ENCODE results near the gene CD38. TPM values are rescaled to one million over a fixed set of nuclear protein-coding genes. Genes with fewer than 3 reads are reported as not detected.

CD38 gene
- total RNA-seq, 1 donor from 2014 or later, result 87.1 TPM

DNA sequence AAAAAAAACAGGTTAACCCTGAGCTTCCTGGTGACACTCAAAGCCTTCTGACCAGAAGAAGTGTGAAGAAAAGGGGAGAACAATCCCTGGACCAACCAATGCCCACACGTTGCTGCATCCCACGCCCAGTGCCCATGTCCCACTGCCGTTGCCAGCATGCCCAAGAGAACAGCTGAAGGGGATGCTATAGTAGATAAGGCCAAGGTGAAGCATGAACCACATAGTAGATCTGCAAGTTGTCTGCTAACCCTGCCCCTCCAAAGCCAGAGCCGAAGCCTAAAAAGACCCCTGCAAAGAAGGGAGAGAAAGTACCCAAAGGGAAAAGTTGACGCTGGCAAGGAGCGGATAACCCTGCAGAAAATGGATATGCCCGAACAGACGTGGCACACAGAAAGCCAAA, 11.3 kb upstream of the CD38 start:
- Mint-ChIP-seq H3K27me3 (ENCODE audit: low read depth) (no peaks in the 10 kb centered on the region), H3K4me3 (ENCODE audit: low read depth) (peak overlapping the region; percentile 41), H3K4me1 (ENCODE audit: low read depth) (peaks cover 70% of the 10 kb centered on the region), H3K36me3 (ENCODE audit: low read depth) (peaks cover 15% of the 10 kb centered on the region), H3K9me3 (peaks cover 5% of the 10 kb centered on the region), H3K27ac (peak overlapping the region; percentile 83)
- DNase-seq (ENCODE audit: low spot score), result no peak
- intact Hi-C loops (cut with micrococcal nuclease), result loop anchor here (1.0 to 2.0 kb wide), 2 partner anchors 11 to 14 kb away; no protein-coding TSS in a partner anchor

GRCh38 chr4:15769202-15769601, 8.9 kb upstream of the CD38 start:
- Mint-ChIP-seq H3K4me1 (ENCODE audit: low read depth) (peaks cover 82% of the 10 kb centered on the region), H3K4me3 (ENCODE audit: low read depth) (no peak overlapping the region), H3K9me3 (peaks cover 1% of the 10 kb centered on the region), H3K27ac (peak overlapping the region; percentile 42), H3K36me3 (ENCODE audit: low read depth) (peaks cover 23% of the 10 kb centered on the region), H3K27me3 (ENCODE audit: low read depth) (no peaks in the 10 kb centered on the region)
- intact Hi-C loops (cut with micrococcal nuclease), result no loop called here
- DNase-seq (ENCODE audit: low spot score), result no peak

DNA sequence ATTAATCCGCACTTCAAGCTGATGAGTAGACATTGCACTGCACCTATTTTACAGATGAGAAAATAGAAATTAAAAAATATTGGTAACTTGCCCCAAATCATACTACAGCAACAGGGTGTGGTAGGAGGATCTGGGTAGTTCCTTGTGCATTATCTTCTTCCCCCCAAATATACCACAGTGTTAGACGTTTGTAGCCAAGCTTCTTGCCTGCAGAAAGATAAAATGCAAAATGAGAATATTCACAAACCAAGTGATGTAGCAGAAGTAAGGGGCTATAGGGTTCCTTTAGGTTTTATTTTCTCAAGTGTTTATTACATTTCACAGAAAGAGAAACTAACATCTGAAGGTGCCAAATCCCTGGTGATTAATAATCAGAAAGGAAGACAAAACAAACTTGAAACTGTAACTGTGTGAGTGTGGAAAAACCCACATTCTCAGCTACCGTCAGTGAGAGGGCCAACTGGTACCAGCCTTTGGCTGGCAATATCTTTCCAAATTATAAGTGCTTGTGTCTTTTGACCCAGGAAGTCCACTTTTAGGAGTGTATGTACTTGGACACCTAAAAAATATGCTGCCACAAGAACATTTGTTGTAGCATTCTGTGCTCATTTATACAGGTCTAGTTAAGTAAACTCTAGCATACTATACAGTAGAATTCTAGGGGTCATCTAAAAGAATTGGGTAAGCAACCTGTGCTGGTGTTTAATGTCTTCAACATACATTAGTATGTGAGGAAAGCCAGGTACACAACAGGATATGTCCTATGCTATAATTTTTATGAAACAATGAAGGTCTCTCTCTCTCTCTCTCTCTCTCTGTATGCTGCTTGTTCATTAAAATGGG, 6.7 kb upstream of the CD38 start:
- Mint-ChIP-seq H3K36me3 (ENCODE audit: low read depth) (peaks cover 11% of the 10 kb centered on the region), H3K9me3 (no peaks in the 10 kb centered on the region), H3K27me3 (ENCODE audit: low read depth) (no peaks in the 10 kb centered on the region), H3K4me1 (ENCODE audit: low read depth) (peaks cover 73% of the 10 kb centered on the region), H3K27ac (peak overlapping the region; percentile 81), H3K4me3 (ENCODE audit: low read depth) (peak overlapping the region; percentile 63)
- peak; percentile 30 for DNase-seq (ENCODE audit: low spot score)
- intact Hi-C loops (cut with micrococcal nuclease), result loop anchor here (1.0 kb wide), 2 partner anchors 8 to 15 kb away; no protein-coding TSS in a partner anchor

- DNase-seq (ENCODE audit: low spot score), result no peak
- intact Hi-C loops (cut with micrococcal nuclease), result no loop called here
- no peaks in the 10 kb centered on the region for H3K27me3 Mint-ChIP-seq (ENCODE audit: low read depth)
- H3K36me3 Mint-ChIP-seq (ENCODE audit: low read depth), result peaks cover 10% of the 10 kb centered on the region
- H3K27ac Mint-ChIP-seq, result peak overlapping the region; percentile 53
- H3K9me3 Mint-ChIP-seq, result no peaks in the 10 kb centered on the region
- H3K4me3 Mint-ChIP-seq (ENCODE audit: low read depth), result no peak overlapping the region
- peaks cover 74% of the 10 kb centered on the region for H3K4me1 Mint-ChIP-seq (ENCODE audit: low read depth)
These were observed 4.1 kb upstream of the CD38 start for GRCh38 chr4:15774020-15774420.

DNA sequence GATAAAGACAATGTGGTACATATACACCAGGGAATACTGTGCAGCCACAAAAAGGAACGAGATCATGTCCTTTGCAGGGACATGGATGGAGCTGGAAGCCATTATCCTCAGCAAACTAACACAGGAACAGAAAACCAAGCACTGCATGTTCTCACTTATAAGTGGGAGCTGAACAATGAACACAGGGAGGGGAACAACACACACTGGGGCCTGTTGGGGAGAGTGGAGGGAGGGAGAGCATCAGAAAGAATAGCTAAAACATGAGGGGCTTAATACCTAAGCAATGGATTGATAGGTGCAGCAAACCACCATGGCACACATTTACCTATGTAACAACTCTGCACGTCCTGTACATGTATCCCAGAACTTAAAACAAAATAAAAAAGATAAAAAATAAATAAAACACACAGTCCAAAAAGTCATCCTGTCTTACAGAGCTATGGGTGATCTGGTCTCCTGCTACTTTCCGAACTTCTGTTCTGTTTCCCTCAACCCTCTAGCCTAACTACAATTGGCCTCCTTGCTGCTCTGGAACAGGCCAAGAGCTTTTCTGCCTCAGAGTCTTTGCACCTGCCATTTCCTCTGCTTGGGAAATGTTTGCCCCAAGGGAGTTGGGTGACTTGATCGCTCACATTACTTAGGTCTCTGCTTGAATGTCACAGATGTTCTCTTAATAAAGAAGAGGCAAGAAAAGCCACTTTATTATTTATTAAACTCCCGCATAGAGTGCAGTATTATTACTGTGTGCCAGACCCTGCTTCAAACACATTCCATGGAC, 1.1 kb upstream of the CD38 start:
- no peak for DNase-seq (ENCODE audit: low spot score)
- H3K36me3 Mint-ChIP-seq (ENCODE audit: low read depth), result peaks cover 38% of the 10 kb centered on the region
- intact Hi-C loops (cut with micrococcal nuclease), result loop anchor here (5.0 kb wide), 1 partner anchor 775 kb away; the partner anchor contains the start of gene CPEB2
- no peak overlapping the region for H3K4me3 Mint-ChIP-seq (ENCODE audit: low read depth)
- peaks cover 71% of the 10 kb centered on the region for H3K4me1 Mint-ChIP-seq (ENCODE audit: low read depth)
- peak overlapping the region; percentile 15 for H3K27ac Mint-ChIP-seq
- H3K27me3 Mint-ChIP-seq (ENCODE audit: low read depth), result no peaks in the 10 kb centered on the region
- no peaks in the 10 kb centered on the region for H3K9me3 Mint-ChIP-seq

GRCh38 chr4:15777697-15778288, 335 bp upstream of the CD38 start:
- no peaks in the 10 kb centered on the region for H3K9me3 Mint-ChIP-seq
- DNase-seq (ENCODE audit: low spot score), result no peak
- peaks cover 39% of the 10 kb centered on the region for H3K36me3 Mint-ChIP-seq (ENCODE audit: low read depth)
- peak overlapping the region; percentile 91 for H3K27ac Mint-ChIP-seq
- H3K4me1 Mint-ChIP-seq (ENCODE audit: low read depth), result peaks cover 70% of the 10 kb centered on the region
- H3K27me3 Mint-ChIP-seq (ENCODE audit: low read depth), result no peaks in the 10 kb centered on the region
- H3K4me3 Mint-ChIP-seq (ENCODE audit: low read depth), result peak overlapping the region; percentile 93
- intact Hi-C loops (cut with micrococcal nuclease), result loop anchor here (2.0 to 5.0 kb wide), 2 partner anchors 123 to 775 kb away; partner anchors contain the start of genes CPEB2 and FBXL5

DNA sequence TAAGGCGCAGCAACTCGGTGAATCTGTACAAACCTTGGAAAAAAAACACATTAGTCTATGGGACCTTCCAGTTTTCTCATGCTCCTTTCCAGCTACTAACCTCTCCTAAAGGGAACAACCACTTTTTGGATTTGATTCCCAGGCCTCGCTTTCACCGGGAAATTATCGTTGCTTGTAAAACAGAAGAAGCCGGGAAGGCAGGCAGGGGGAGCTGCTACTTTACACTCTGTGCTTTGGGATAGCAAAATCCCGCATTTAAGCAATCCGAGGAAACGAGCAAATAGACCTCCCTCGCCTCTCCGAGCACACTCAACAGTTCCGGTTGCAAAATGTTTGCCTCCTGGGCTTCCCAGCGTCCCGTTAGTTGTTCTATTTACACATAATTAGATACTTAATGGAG, 1.2 kb downstream of the CD38 start:
- peaks cover 53% of the 10 kb centered on the region for H3K36me3 Mint-ChIP-seq (ENCODE audit: low read depth)
- H3K4me1 Mint-ChIP-seq (ENCODE audit: low read depth), result peaks cover 70% of the 10 kb centered on the region
- no peaks in the 10 kb centered on the region for H3K27me3 Mint-ChIP-seq (ENCODE audit: low read depth)
- H3K9me3 Mint-ChIP-seq, result no peaks in the 10 kb centered on the region
- peak overlapping the region; percentile 85 for H3K27ac Mint-ChIP-seq
- H3K4me3 Mint-ChIP-seq (ENCODE audit: low read depth), result peak overlapping the region; percentile 93
- DNase-seq (ENCODE audit: low spot score), result no peak
- intact Hi-C loops (cut with micrococcal nuclease), result loop anchor here (1.0 to 5.0 kb wide), 5 partner anchors 8 to 777 kb away; partner anchors contain the start of genes CPEB2 and FBXL5

DNA sequence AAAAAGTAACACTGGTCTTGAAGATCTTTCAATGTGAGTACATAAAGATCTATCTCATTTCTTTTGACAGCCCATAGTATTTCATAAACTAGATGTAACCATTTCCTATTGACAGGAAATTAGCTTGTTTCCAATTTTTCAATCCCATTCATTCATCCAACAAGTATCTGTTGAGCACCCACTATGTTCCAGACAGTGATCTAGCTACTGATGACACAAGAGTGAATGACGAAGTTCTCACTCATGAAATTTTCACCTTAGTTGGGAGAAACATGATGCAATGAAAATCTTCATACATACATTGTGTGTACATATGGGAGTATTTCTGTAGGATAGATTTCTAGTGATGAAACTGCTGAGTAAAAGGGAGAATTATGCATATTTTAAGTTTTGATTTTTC, 1.7 kb downstream of the CD38 start:
- H3K27ac Mint-ChIP-seq, result peak overlapping the region; percentile 85
- H3K9me3 Mint-ChIP-seq, result no peaks in the 10 kb centered on the region
- peak overlapping the region; percentile 93 for H3K4me3 Mint-ChIP-seq (ENCODE audit: low read depth)
- peaks cover 71% of the 10 kb centered on the region for H3K4me1 Mint-ChIP-seq (ENCODE audit: low read depth)
- peaks cover 58% of the 10 kb centered on the region for H3K36me3 Mint-ChIP-seq (ENCODE audit: low read depth)
- no peak for DNase-seq (ENCODE audit: low spot score)
- intact Hi-C loops (cut with micrococcal nuclease), result loop anchor here (1.0 to 5.0 kb wide), 7 partner anchors 9 to 778 kb away; partner anchors contain the start of genes CPEB2 and FBXL5
- no peaks in the 10 kb centered on the region for H3K27me3 Mint-ChIP-seq (ENCODE audit: low read depth)

DNA sequence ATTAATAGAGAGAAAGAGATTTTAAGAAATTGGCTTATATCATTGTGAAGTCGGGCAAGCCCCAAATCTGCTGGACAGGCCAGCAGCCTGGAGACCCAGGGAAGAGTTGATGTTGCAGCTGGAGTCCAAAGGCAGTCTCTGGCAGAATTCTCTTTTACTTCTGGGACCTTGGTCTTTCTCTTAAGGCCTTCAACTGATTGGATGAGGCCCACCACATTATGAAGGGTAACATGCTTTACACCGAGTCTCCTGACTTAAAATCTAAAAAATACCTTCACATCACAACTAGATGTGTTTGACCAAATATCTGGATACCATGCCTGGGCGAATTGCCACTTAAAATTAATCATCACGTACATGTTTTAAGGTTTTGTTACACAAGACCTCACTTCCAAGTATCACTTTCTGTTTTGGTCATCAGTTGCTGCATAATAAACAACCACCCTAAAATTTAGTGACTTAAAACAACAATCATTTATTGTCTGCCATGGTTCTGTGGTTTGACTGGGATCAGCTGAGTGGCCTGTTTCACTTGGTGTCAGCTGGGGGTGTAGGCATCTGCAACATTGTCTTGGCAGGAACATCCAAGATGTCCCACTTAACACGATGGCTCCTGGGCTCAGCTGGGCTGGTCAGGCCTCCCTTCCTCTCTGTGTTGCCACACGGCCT, 3.4 kb downstream of the CD38 start:
- Mint-ChIP-seq H3K4me3 (ENCODE audit: low read depth) (peak overlapping the region; percentile 93), H3K27me3 (ENCODE audit: low read depth) (no peaks in the 10 kb centered on the region), H3K9me3 (peaks cover 7% of the 10 kb centered on the region), H3K27ac (peak overlapping the region; percentile 74), H3K36me3 (ENCODE audit: low read depth) (peaks cover 75% of the 10 kb centered on the region), H3K4me1 (ENCODE audit: low read depth) (peaks cover 68% of the 10 kb centered on the region)
- DNase-seq (ENCODE audit: low spot score), result peak; percentile 40
- intact Hi-C loops (cut with micrococcal nuclease), result loop anchor here (1.0 to 2.0 kb wide), 3 partner anchors 13 to 51 kb away; no protein-coding TSS in a partner anchor

- H3K9me3 Mint-ChIP-seq, result peaks cover 7% of the 10 kb centered on the region
- no peak for DNase-seq (ENCODE audit: low spot score)
- H3K27me3 Mint-ChIP-seq (ENCODE audit: low read depth), result no peaks in the 10 kb centered on the region
- intact Hi-C loops (cut with micrococcal nuclease), result no loop called here
- H3K27ac Mint-ChIP-seq, result no peak overlapping the region
- H3K4me3 Mint-ChIP-seq (ENCODE audit: low read depth), result no peak overlapping the region
- H3K36me3 Mint-ChIP-seq (ENCODE audit: low read depth), result peaks cover 93% of the 10 kb centered on the region
- peaks cover 69% of the 10 kb centered on the region for H3K4me1 Mint-ChIP-seq (ENCODE audit: low read depth)
These were observed 5.5 kb downstream of the CD38 start for GRCh38 chr4:15783676-15784075.

DNA sequence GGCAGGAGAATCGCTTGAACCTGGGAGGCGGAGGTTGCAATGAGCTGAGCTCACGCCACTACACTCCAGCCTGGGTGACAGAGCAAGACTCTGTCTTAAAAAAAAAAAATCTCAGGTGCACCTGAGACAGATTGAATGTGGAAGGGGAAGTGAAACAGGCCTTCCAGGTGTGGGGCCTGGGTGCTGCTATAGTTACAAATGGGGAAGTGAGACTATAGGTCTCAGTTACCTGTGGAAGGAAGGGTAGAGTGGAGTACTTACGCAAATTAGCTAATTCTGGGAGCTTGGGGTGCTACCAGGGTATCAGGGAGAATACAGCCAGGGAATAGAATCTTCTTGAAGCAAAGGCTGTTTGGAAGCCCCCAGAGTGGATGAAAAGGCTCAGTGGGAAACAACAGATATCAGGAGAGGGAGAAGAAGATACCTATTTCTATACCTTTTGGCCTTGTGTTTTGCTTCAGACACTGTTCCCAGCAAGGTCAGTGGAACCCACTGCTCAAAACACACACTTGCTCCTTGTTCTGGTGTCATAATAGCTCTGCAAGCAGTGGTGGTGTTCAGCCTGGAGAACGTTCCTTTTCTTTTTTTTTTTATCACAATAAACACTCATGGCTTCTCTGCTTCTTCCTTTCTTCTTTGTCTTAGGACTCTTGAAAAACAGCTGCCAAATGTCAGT, 7.0 kb downstream of the CD38 start:
- no peak overlapping the region for H3K4me3 Mint-ChIP-seq (ENCODE audit: low read depth)
- H3K4me1 Mint-ChIP-seq (ENCODE audit: low read depth), result peaks cover 73% of the 10 kb centered on the region
- peaks cover 95% of the 10 kb centered on the region for H3K36me3 Mint-ChIP-seq (ENCODE audit: low read depth)
- intact Hi-C loops (cut with micrococcal nuclease), result no loop called here
- H3K27ac Mint-ChIP-seq, result peak overlapping the region; percentile 6
- no peaks in the 10 kb centered on the region for H3K27me3 Mint-ChIP-seq (ENCODE audit: low read depth)
- no peak for DNase-seq (ENCODE audit: low spot score)
- peaks cover 7% of the 10 kb centered on the region for H3K9me3 Mint-ChIP-seq

Data from activated T-helper 2 cell treated with anti-CD3 and anti-CD28 coated beads, Interferon-gamma antibody, Interleukin-2, Interleukin-4, amounts not matched to agents 10 μg/mL and 5 μg/mL and 100 μg/mL, durations not matched to agents 14 hours and 24 hours and 36 hours (primary cell).